ENCODE results near the gene HDGF. TPM values are rescaled to one million over a fixed set of nuclear protein-coding genes. Genes with fewer than 3 reads are reported as not detected.
A peak's percentile ranks its signal among the peaks of the same experiment; 100 is the strongest.

Gene HDGF
- total and polyA plus RNA-seq, 9 of the 15 experiments (the other 6 are each of a cell fraction or from before 2014, with no cell fraction given): 38.8 to 601 (median 400) TPM

- TF ChIP-seq ZNF609 (CRISPR knock-in tag; IDR thresholded peaks at IDR 0.05; ENCODE audit: borderline replicate concordance): no peak
- TF ChIP-seq RBBP5 (IDR thresholded peaks at IDR 0.05; ENCODE audit: borderline replicate concordance, insufficient read depth, low read length, poor library complexity, severe bottlenecking): no peak
- no peak for TF ChIP-seq TEAD4 (IDR thresholded peaks at IDR 0.05; ENCODE audit: low read length)
- no peak for TF ChIP-seq TEAD4 (CRISPR knock-in tag; IDR thresholded peaks at IDR 0.05; ENCODE audit: borderline replicate concordance)
- 0 out of 2 replicates have a peak, but pooled peaks have one; percentile 16 for TF ChIP-seq PHF21A (IDR thresholded peaks at IDR 0.05; ENCODE audit: borderline replicate concordance, low read depth)
- TF ChIP-seq GTF2E2 (tag; IDR thresholded peaks at IDR 0.05): no peak; the same call in 1 of the 2 replicates
- TF ChIP-seq EP400 (IDR thresholded peaks at IDR 0.05): peak; percentile 58; the same call in 1 of the 2 replicates
- no peak for TF ChIP-seq RBFOX2 (IDR thresholded peaks at IDR 0.05; ENCODE audit: low read depth, low read length)
- no peak for TF ChIP-seq ZNF445 (CRISPR knock-in tag; IDR thresholded peaks at IDR 0.05; ENCODE audit: low read depth)
- TF ChIP-seq NFIC (IDR thresholded peaks at IDR 0.05): peak; percentile 89
- TF ChIP-seq NFYB (IDR thresholded peaks at IDR 0.05; ENCODE audit: extremely low read depth, insufficient read length): no peak
- no peak for TF ChIP-seq NR2F6 (CRISPR knock-in tag; IDR thresholded peaks at IDR 0.05)
- 0 out of 2 replicates have a peak, but pooled peaks have one; percentile 31 for TF ChIP-seq ZNF395 (CRISPR knock-in tag; IDR thresholded peaks at IDR 0.05)
- 0 out of 2 replicates have a peak, but pooled peaks have one; percentile 12 for TF ChIP-seq PHF8 (IDR thresholded peaks at IDR 0.05; ENCODE audit: borderline replicate concordance, low read length)
- no peak for TF ChIP-seq SMARCA4 (IDR thresholded peaks at IDR 0.05)
- TF ChIP-seq NUFIP1 (IDR thresholded peaks at IDR 0.05; ENCODE audit: partially characterized antibody): no peak
- TF ChIP-seq RAD51 (IDR thresholded peaks at IDR 0.05; ENCODE audit: borderline replicate concordance, low read depth): peak; percentile 64; the same call in 1 of the 2 replicates
- 0 out of 4 replicates have a peak, but pooled peaks of 1 of the 2 experiments have one; percentile 29 for TF ChIP-seq HDAC1 (IDR thresholded peaks at IDR 0.05)
- no peak for TF ChIP-seq TBL1XR1 (IDR thresholded peaks at IDR 0.05; ENCODE audit: low read length in 2 of 2)
- peak; percentile 66 for TF ChIP-seq USF1 (CRISPR knock-in tag; IDR thresholded peaks at IDR 0.05)
- TF ChIP-seq TRIM28 (IDR thresholded peaks at IDR 0.05): 0 out of 2 replicates have a peak, but pooled peaks have one; percentile 12
- TF ChIP-seq TAF1 (IDR thresholded peaks at IDR 0.05; ENCODE audit: control insufficient read depth, extremely low read depth, insufficient read depth, low read length, severe bottlenecking): no peak
Measured at GRCh38 chr1:156748670-156749418, 2.6 kb downstream of the HDGF start (continued).

Data from K562 (cell line).